Measurements from ENCODE around the gene LIN7A.
"Not testable (repeated sequence)": the region's sequence is repeated elsewhere in the genome, so short reads cannot be mapped to it uniquely, and the experiment has no call there.

Gene LIN7A

GRCh38 chr12:80807640-80808288, 130.0 kb downstream of the LIN7A start:
- DNase-seq (ENCODE audit: low read depth in 2 of 2): no peak

- DNase-seq (ENCODE audit: low read depth in 2 of 2): no peak
Observed at GRCh38 chr12:80805106-80805505, 132.6 kb downstream of the LIN7A start.

- no peak for DNase-seq (ENCODE audit: low read depth in 2 of 2)
Observed at GRCh38 chr12:80802652-80803400, 134.9 kb downstream of the LIN7A start.

- DNase-seq (ENCODE audit: low read depth in 2 of 2): no peak
Observed at GRCh38 chr12:80798281-80798680, 139.5 kb downstream of the LIN7A start.

- no peak for DNase-seq (ENCODE audit: low read depth in 2 of 2)
Observed at GRCh38 chr12:80794551-80794950, 143.2 kb downstream of the LIN7A start.

DNA sequence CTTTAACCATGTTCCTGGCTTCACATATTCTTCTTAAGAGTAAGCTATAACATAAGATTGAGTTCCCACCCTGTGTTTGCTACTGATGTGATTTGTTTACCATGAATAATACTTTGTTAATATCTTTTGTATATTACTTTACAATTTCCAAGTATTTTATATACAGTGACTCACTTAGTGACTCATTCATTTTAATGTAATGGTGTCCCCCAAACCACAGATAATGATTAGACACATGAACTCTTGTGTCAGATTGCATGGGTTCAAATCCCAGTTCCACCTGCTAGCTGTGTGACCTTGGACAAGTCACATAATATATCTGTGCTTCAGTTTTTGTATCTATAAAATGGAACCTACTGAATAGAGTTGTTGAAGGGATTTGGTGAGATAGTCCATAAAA, 144.9 kb downstream of the LIN7A start:
- no peak for DNase-seq (ENCODE audit: low read depth in 2 of 2)

GRCh38 chr12:80791863-80792262, 145.9 kb downstream of the LIN7A start:
- DNase-seq (ENCODE audit: low read depth in 2 of 2): no peak

GRCh38 chr12:80788407-80788806, 149.3 kb downstream of the LIN7A start:
- DNase-seq (ENCODE audit: low read depth in 2 of 2): not testable (repeated sequence)

GRCh38 chr12:80782963-80783470, 154.7 kb downstream of the LIN7A start:
- DNase-seq (ENCODE audit: low read depth in 2 of 2): not testable (repeated sequence)

GRCh38 chr12:80781313-80781712, 156.4 kb downstream of the LIN7A start:
- DNase-seq (ENCODE audit: low read depth in 2 of 2): no peak

GRCh38 chr12:80780746-80781145, 157.0 kb downstream of the LIN7A start:
- no peak for DNase-seq (ENCODE audit: low read depth in 2 of 2)

DNA sequence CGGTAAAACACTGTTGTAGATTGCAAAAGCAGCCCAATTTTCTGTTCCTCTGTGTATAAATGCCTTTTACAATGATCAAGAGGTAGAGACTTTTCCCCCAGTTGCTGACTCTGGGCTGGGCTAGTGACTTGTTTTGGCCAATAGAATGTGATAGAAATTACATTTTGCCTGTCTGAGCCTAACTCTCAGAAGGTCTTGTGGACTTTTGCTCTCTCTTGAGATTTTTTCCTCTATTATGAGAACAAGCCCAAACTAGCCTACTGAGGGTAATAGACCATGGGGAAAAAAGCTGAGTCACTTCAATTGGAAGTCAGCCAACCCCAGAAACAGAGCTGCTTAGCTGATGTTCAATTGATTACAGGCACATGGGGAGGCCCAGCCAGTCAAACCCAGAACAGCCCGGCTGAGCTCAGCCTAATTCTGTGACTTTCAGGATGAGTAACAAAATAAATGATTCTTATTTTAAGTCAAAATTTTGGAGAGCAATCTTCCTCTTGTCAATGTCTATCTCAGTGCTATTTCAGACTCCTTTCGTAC, 159.7 kb downstream of the LIN7A start:
- DNase-seq (ENCODE audit: low read depth in 2 of 2): peak; percentile 1 to 26

DNA sequence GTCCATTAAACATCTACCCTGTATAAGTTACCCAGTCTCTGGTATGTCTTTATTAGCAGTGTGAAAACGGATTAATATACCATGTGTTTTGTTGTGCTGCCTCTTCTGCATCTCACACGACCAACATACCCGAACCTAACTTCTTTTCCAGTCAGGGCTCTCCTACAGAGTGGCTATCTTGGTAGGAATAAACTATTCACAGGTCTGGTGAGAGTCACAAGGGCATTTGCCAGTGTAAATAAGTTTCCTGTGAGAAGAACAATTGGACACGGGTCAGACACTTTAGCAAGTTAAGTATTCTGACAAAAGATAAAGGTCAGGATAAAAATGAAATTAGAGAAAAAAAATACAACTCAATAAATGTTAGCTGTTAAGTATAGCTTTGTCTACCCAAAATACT, 160.1 kb downstream of the LIN7A start:
- no peak for DNase-seq (ENCODE audit: low read depth in 2 of 2)

- no peak for DNase-seq (ENCODE audit: low read depth in 2 of 2)
Observed at GRCh38 chr12:80776706-80777105, 161.0 kb downstream of the LIN7A start.

DNA sequence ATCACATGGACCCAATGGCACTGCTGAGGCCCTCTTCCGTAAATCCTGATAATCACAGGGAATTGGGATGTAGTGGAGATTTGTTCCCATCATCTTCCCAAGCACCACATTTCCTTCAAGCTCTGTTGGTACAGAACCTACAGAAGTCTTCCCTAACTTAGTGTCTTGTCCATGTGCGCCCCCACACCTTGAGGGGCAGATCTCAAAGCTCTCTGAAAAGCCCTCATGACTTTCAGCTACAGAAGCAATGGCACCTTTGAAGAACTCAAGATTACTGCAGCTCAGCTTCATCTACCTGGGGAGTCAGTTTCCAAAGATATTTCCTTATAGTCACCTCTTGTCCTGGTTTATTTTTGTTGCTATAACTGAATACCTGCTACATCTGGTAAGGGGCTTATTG, 166.8 kb downstream of the LIN7A start:
- no peak for DNase-seq (ENCODE audit: low read depth in 2 of 2)

DNA sequence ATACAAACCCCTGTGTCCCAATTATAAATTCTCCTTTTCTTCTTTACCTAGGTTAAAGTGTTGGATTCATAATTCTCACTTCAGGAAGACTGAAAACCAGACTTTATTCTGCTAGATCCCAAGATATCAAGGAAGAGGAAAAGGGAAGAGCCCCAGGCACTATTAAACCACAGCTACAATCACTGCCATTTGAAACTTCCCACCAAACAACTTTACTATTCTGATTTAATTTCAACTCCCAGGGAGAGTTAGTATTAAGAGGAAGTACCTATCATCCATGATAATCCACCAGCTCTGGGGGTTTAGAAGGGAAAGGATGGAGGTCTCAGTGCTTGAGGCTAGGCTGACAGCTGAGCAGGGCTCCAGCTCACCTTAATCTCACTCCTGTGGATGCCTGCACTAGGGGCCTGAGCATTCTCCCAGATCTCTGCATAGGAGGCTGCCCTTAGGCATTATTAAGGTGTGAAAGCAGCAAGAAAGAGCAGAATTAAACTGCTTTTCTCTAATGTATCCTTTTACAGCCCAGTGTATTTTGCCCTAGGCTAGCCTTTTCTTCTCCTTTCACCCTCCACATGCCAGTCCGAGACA, 168.1 kb downstream of the LIN7A start:
- DNase-seq (ENCODE audit: low read depth in 2 of 2): no peak

DNA sequence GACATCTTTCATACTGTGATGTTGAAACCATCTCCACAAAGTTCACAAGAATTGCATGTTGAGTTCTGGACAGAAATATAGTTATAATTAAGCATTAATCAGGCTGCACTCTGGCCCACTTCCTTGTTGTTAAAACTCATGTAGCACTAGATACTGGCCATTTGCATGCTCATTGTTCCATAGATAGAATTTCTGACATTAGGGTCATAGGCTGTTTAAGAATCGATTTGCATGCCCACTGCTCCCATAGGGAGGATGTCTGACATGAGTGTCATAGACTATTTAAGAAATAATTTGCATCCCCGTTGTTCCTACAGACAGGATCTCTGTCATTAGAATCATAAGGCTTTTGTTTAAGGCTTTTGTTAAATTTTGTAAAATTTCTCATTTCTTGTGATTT, 170.8 kb downstream of the LIN7A start:
- DNase-seq (ENCODE audit: low read depth in 2 of 2): no peak

DNA sequence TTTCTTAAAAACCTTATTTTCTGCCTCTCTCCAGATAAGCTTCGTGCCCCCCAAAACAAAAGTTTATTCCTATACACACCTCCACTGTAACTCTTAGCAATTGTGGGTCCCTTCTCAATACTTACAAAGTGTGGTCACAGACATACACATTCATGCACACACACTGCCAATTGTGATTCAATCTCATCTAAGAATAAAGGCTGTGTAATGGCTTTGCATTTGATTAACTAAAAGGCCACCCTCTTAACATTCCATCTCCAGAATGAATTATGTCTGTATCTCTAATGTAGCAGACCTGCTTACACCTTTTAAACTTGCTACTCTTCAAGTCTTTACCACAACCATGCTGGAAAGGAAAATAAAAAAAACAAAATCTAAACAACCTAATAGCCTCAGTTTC, 171.5 kb downstream of the LIN7A start:
- no peak for DNase-seq (ENCODE audit: low read depth in 2 of 2)

DNA sequence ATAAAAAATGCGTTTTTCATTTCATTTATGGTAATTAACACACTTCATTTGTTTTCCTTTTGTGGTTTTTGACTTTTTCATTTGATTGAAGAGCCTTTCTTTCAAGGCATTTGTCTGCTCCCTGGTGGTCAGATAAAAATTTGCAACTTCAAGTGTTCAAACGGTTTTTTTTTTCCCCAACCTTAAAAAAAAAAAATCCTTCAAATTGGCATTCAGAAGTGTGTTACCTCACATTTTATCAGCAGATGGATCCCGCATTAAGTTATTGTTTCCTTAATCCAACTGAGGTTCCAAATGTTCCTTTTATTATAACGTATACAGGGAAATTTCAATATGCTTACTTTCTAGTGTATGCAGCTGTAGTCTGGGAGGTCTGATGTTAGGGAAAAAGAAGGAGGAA, 173.9 kb downstream of the LIN7A start:
- DNase-seq (ENCODE audit: low read depth in 2 of 2): no peak

DNA sequence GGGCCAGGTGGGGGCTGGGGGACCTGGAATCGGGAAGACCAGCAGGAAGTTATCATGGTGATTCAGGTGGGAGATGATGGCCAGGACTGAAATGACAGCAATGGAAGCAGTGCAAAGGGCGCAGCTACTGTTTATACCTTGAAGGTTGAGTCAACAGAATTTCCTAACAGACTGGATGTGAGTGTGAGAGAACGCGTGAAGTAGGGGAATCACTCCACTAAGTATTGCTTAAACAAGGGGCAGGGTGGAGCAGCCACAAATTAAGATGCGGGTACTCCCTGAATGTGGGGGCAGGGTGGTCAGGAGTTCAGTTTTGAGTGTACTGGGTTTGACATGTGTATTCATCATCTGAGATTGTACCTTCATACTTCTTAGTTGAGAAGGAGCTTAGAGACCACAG, 175.9 kb downstream of the LIN7A start:
- no peak for DNase-seq (ENCODE audit: low read depth in 2 of 2)

DNA sequence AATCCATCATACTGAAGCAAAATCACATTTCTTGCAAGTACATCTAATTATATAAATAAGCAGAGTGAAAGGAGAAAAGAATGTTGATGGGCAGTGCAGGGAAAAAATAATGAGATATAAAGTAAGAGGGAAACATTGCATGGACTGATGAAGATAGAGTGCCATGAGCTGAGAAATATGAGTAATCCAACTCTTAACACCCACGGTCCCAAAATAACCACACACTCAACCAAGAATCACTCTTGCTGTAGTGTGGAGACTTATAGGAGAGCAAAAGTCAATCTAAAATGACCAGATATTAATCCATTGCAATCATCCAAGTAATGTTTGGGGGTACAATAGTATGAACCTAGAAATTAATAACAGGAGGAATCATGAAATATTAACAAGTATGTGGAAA, 180.9 kb downstream of the LIN7A start:
- DNase-seq (ENCODE audit: low read depth in 2 of 2): no peak

DNA sequence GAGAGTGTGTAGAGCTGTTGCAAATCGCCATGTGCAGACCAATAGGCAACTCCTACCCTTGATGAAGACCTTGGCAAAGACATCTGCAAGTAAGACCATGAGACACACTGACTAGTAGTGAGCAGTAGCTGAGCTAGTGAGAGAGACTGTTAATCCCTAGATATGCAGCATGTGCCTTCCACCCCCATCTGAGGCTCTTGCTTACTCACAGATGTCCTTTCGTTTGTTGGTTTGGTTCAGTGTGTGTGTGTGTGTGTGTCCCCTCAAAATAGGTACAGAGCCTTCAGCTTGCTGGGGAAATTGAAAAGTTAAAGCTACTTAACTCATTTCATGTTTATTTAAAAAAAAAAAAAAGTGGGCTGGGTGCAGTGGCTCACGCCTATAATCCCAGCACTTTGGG, 183.5 kb downstream of the LIN7A start:
- DNase-seq (ENCODE audit: low read depth in 2 of 2): no peak

DNA sequence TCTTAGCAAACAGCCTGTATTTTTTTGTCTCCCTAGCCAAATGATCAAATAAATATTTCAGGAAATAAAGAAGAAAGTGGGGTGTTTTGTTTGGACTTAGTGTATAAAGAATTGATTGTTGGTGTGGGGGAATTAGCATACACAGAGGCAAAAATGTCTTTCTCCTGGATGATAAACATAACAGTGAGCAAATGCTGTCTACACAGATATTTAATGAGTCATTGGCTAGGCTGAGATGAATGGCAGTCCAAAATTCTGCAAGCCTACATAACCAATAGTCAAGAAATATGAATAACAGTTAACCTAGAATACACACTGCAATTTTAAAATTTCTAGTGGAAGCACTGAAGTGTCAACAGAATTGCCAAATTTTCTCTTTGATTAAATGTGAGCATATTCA, 185.3 kb downstream of the LIN7A start:
- no peak for DNase-seq (ENCODE audit: low read depth in 2 of 2)

Data from stimulated activated CD4-positive, alpha-beta T cell treated with anti-CD3 and anti-CD28 coated beads, Interleukin-4, amount 100 ng/mL, for 48 hours (primary cell).